Forelimb muscle (tissue), 1 donor: ENCODE data around the gene PDLIM7. TPM values are rescaled to one million over a fixed set of nuclear protein-coding genes. Genes with fewer than 3 reads are reported as not detected.

Experiments
- DNase-seq: peaks from one replicate; pipeline ENCODE4 v3.0.0-alpha.2; 2013; ENCODE audit warnings: low read depth
- polyA plus RNA-seq: library from polyadenylated mRNA; unstranded; fragments of 120-200 nt; gene quantifications from one replicate; pipeline ENCODE4 v1.2.1, GENCODE V29; 2013; ENCODE audit not compliant: insufficient read length

Gene PDLIM7
- polyA plus RNA-seq, 1 donor: 359 TPM

DNA sequence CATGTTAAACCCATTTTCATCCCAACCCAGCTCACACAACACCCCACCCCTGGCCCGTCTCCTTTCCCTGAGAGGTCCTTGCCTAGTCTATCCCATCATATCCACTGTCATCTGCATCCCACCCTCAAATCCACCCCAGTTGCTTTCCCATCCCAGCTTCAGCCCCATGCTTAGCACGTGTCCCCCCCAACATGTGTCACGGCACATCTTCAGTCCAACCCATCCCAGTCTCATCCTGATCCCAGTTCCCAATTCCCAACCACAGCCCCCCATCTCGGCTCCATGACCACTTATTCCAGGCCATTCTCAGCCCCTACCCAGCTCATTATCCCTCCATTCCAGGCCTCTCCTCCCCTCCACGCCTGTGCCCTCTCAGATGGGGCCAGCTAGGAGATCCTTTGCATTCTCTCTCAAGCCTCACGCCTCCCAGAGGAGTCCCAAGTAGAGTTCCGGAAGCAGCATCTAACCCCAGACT, 23.4 kb downstream of the PDLIM7 start:
- DNase-seq: no peak

DNA sequence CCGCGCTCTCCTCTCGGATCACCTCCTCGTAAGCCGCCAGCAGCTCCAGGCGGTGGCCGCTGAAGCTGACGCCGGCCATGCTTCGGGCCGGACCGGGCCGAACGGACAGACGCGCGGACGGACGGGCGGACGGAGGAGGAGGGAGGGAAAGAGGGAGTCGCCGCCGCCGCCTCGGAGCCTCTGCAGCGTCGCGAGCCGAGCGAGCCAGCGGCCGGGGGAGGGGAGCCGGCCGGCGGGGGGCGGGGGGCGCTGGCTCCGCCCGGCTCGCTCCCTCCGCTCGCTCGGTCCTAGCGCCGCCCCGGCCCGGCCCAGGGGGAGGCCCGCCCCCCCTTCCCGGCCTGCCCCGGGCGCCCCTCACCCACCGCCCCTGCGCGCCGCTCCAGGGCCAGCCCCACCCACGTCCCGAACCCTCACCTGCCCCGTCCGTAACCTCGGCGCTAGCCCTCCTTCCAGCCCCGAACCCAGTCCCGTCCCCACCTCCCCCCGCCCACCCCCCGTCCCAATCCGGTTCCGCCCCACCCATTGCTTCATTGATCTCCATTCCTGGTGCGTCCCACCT, 23.9 kb downstream of the PDLIM7 start, which contains the start of gene DBN1:
Gene DBN1, minus strand, starts transcription at position 192 of the 559 bp plus-strand sequence. Its CDS starts 113 bp downstream, at position 79.
- DNase-seq: no peak

DNA sequence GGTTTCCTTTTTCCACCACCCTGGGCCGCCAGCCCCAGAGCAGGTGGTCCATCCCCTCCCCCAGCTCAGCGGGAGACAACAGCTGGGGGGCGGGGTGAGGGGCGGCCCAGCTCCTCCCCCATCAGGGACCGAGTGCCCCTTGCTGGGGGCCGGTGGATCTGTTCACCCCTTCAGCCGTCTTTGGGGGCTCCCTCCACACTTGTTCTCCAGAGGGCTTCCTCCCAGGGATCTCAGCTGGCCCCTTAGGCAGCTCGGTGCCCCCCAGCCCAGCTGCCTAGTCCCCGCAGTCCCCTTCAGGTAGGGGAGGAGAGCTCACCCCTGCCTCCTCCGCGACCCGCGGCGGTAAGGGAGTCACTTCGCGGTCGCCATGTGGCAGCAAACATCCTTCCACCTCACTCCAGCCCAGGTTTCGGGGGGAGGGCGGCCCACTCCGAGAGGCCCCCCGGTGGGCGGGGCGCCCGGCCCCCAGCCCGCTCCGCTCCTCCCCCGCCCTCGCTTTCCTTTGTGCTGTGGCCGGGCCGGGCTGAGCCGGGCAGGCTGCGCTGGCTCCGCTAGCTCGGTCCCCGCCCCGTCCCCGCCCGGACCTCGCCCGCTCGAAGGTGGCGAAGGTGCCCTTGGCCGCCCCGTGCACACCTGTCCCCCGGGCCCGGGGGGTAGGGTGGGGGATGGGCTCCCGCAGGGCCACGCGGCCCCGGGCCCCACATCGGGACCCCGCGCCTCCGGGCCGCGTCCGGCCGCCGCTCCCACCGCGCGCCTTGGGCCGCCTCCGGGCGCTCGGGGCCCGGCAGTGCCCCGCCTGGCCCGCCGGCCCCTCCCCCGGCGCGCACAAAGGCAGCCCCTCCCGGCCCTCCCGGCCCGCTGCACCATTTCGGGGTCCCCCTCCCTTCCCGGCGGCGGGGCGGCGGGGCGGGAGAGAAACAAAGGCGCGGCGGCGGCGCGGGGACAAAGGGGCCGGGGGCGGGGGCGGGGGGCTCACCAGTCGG, 24.7 kb downstream of the PDLIM7 start:
- DNase-seq: no peak

DNA sequence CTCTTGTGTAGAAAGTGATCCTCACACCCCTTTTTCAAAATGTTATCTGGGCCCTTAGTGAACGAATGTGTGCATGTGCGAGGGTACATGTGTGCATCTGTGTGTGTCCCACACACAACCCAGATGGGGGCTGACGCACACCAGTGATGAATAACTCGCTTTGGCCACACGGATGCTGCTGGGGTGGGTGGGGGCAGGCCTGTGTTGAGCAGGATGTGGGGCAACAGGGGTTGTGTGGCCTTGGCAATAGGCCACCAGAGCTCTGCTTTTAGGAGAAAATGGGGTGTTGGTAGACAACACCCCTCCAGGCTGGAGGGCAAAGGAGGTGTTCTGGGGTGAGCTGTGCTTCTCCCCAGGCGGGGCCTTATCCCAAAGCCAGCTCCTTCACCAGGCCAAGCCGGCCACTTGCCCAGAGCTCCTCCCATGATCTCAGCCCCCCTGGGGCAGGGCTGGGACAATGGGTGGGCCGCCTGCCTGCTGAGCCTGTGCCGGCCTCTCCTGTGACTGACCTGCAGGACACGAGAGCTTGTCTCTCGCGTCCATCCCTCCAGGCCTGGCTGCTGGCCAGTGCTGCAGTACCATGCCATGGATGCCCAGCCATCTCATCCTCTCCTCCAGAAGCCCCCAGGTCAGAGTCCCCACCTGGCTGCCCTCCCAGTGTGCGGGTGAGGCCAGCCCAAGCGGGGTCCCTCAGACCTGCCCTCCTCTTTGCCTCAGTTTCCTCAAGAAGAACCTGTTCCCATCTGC, 25.6 kb downstream of the PDLIM7 start:
- DNase-seq: no peak

DNA sequence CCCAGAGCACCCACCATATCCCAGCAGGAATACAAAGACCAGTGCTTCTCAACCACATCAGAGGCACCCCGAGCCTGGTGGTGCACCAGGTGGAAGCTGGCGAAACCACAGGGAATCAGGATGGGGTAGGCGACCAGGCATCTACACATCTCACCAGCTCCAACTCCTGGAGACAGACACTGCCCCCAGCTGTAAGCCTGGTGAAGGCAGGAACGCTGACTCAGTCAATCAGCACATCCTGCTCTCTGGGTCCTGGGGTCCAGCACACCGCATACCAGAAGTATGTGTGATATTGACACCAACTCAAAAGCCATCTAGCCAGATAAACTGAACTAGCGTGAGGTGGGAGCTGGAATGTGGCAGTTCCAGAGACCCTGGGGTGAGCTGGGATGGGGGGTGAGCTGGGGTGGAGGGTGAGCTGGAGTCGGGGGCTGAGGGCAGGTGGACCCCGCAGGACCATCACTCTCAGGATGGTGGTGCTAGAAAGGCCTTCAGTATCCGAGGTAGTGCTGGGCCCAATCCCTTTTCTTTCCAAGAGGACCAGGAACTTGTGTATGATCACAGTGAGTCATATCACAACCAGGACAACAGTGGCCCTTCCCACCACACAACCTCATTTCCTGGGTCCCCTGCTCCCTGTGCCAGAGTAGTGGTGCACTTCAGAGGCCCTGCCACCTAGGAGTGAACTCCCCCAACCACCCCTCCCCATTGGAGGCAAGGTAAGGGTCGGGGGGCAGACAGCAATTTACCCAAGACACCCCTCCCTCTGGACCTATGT, 26.5 kb downstream of the PDLIM7 start:
- DNase-seq: no peak

DNA sequence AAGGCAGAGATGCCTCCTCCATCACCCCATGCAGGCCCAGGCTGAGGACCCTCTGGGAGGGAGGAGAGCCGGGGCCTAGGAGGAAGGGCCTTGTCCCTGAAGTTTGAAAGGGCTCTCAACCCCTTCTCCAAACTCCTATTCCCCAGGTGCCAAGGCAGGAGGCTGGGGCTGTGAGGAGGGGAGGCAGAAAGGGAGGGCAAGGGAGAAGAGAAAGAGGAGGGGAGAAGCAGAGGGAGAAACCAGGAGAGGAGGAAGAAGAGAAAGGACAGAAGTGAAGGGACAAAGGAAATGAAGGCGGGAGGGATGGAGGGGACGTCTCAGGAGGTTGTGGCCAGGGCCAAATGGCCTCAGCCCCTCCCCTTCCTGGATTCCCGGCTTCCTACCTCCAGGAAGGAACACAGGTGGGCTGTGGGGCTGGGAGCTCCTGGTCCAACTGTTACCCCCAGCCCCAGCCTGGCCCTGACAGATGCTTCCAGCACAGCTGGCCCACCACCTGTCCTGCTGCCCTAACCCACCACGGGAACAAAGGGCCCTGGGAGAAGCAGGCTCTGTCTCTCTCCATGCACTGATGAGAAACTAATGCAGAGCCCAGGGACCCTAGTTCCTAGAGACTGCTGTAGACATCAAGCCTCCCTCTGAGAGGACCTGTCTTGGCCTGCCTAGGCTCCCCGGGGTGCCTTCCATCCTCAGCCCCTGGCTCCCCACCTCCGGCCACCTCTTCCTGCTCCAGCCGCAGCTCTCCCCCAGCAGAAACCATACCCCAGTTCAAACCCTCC, 27.5 kb downstream of the PDLIM7 start:
- no peak for DNase-seq

DNA sequence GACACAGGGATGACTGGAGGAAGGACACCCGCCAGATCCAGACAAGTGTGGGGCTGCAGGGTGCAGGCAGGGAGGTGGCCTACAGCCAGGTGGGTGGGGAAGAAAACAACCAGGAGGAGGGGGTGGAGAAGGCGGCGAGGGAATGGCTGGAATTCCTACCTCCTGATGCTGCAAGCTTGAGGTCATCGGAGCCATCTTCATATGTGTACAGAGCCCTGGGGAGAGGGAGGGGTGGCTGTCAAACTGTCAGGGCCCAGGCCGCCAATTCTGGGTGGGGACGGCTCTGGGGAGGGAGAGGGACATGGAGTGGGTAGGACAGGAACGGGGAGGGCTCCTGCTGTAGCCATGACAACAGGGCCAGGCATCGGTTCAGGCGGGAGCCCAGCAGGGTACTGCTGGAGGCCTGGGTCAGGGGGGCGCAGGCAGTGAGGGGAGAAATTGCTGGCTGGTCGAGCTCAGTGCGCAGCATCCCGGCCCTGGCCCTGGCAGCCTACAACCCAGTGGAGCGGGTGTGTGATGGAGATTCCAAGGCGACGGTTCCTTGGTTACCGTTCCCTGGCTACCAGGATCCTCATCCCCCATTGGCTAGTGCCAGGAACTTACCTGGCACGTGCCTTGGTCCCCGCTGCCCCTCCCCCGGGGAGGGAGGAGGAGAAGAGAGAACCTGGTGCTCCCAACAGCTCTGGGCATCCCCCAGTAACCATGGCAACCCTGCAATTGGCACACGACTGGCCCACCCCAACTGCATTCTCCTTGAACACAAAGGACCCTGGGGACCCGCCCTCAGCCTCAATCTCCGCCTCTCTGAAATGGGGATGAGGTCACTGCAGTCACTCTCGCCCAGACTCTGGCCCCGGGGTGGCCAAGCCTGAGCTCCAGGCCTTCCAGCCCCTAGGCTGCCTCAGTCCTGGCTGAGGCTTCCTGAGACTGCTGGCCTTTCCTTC, 28.4 kb downstream of the PDLIM7 start:
- DNase-seq: no peak

DNA sequence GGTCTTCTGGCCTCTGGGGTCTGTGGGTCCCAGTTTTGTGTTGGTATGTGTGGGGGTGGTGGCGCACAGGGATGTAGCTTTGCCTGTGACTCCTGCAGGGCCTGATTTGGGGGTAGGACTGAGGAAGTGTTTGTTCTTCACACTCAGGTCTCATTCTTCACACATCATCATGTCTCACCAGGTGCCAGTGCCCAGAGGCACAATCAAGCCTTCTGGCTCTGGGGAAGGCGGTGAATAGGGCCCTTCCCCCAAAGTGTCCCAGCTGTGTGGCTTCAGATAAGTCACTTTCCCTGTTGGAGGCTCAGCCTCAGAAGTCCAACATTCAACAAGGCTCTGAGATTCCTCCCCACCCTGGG, 29.1 kb downstream of the PDLIM7 start:
- DNase-seq: no peak

DNA sequence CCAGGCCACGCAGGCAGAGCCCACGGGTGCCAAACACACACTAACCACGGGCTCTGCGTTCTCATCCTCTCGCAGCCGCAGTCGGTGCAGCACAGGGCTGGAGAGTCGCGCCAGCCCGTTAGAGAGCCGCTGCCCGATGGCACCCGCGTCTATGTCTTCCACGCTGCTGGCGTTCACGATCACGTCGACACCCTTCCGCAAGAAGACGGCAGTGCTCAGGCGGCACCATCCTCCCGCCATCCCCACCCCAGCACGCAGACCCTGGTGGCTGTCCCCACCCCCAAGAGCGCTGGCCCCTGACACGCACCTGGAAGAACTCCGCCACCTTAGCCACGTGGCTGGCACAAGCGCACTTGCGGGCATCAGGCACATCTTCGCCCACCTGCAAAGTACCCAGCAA, 30.0 kb downstream of the PDLIM7 start:
- no peak for DNase-seq

DNA sequence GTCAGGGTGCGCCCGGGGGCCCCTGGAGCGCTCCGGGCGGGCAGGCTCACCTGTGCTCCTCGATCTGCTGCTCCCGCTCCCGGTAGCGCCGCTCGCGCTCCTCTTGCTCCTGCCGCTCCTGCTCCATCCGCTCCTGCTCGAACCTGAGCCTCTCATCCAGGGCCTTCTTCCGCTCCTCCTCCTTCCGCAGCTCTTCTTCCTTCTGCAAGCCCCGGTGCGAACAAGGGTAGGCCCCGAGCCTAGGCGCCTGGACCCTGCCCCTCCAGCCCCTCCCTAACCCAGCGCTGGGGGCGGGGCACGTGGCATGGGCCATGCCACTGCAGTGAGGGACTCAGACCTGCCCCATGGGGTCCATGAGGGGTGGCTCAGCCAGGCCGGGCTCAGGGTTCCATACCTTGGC, 30.5 kb downstream of the PDLIM7 start:
- no peak for DNase-seq

DNA sequence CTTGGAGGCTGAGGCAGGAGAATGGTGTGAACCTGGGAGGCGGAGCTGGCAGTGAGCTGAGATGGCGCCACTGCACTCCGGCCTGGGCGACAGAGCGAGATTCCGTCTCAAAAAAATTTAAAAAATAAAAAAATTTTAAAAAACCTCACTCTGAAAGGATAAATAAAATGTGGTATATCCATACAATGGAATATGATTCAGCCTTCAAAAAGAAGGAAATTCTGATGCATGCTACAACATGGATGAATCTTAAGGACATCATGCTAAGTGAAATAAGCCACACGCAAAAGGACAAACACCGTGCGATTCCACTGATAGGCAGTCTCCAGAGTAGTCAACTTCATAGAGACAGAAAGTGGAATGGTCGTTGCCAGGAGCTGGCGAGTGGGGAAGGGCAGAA, 32.4 kb downstream of the PDLIM7 start:
- no peak for DNase-seq

DNA sequence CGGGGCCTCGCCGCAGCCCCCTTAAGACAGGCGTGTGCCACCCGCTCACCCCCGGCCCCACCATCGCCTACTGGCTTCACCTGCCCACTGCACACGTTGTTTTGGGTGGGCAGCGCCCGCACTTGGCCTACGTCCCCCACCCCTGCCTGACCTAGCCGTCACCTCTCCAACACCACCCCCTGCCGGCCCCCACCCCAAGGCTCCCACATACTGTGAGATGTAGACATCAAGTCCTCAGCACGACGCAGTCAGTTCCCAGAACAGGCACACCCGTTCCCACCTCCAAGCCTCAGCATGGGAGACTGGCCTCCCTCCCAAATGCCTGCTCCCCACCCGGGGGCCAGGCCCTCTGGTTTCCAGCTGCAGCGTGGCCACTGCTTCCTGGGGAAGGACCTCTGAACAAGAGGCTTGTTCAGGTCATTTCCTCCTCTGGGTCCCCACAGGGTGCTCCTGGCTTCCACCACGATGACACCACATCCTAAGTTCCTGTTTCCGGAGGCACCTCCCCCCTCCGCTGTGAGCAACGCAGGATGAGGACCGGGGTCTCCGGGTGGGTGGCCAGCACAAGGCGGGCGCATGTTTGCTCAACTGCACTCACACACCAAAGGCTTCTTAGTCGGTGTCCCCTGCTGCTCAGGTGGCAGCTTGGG, 35.3 kb downstream of the PDLIM7 start:
- no peak for DNase-seq

DNA sequence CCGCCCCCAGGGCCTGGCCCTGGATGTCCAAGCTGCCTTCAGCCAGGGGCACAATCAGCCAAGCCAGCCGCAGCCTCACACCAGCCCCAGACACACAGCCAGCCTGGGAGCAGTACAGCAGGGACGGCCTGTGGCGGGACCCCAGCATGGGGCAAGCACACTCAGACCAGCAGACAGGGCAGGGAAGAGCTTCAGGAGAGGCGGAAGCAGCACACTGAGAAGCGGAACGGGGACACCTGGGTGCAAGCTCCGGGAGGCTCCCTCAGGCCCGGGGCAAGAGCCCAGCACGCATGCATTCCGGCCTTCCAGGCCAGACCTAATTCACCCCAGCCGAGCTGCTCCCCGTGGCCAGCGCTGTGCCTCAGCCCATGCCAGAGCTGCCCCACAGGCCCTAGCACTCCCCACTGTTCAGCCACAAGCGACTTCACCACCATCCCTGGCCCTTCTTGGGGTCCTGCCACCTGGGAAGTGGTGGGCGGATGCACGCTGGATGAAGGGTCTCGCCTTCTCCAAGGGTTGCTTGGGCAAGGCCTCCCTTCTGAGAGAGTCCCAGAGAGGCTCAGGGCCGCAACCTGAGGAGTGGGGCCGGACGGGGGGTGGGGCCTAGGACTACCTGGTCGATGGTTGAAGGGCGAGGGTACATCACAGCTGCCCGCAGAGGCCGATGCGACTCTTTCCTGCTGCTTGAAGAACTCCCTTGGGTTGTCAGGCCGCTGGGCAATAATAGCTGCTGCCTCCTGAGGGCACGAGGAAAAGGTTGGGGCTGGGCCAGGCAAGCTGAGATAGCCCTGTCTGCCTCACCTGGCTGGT, 37.4 kb downstream of the PDLIM7 start:
- no peak for DNase-seq

DNA sequence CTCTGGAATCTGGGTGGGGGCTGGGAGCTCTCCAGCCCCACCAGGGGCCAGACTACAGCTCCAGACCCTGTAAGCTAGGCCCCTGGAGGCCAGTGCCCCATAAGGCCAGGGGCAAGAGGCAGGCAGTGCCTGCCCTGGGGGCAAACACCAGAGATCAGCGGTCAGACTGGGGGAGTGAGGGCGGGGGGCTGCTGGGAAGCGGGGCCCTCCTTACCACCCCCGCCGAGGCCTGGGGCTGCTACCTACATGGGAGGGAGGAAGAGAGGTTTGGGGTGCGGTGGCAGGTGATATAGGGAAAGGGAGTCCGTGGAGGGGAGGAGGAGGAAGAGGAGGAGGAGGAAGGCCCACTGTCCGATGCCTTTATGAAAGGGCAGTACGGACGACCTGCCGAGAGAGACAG, 38.0 kb downstream of the PDLIM7 start:
- no peak for DNase-seq

DNA sequence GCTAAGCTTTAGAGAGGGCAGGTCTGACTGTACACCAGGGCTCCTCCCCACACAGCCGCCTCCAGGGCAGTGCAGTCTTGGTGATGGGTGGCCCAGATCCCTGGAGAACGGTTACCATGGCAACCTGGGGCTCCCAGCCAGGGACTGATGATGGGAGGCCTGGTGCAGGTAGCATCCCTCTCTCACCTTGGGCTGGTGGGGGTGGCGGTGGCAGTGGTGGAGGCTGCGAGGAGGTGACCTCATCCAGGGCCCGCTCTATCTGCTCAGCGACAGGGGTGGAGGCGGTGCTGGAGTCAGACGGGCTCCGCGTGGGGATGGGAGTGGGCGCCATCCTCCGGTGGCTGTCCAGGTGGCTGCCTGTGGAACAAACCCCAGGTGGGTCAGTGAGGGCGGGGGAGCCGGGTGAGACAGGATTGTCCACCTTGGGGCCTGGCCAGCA, 38.5 kb downstream of the PDLIM7 start:
- DNase-seq: no peak

DNA sequence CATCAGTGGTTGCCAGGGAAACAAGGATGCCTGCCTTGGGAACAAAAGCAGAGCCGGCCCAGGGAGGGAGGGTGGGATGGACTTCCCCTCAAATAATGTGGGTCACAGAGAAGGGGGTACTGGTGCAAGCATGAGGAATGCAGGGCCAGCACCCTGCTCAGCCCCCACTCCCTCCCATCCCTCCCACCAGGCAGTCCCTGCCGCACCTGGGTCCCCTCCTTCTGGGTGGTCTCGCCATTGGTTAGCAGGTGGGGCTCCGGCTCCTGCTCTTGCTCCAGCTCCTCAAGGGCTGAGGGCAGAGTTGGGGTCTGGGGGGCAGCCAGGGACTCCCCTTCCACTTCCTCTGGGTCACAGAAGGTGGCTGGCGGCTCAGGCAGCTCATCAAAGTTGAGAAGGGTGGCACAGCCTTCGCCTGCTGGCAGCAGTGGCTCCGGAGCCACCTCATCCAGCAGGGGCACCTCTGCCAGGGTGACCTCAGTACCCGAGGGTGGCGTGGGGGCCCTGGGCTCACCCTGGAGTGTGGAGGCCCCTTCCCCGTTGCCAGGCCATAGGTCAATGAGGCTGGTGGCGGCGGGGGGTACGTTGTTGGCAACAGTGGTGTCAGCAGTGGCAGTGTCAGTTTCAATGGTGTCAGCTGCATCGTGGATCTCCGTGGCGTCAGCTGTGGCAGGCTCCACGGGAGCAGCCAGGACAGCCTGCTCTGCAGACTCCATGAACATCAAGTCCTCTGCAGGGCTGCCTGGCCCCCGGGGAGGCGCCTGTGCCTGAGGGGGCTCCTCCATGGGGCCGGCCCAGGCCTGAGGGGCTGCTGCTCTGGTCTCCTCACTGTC, 39.3 kb downstream of the PDLIM7 start:
- DNase-seq: no peak
